ENCODE measurements around the gene SEC61B.
A peak's percentile ranks its signal among the peaks of the same experiment; 100 is the strongest.

GRCh38 chr9:99253772-99254431, 31.8 kb downstream of the SEC61B start:
- peak; percentile 34 for TF ChIP-seq CTCF (IDR thresholded peaks at IDR 0.05; ENCODE audit: low read depth, low read length)
- TF ChIP-seq EZH2phosphoT487 (IDR thresholded peaks at IDR 0.05; ENCODE audit: low read depth) = no peak

Data from OCI-LY3 (cell line).